ENCODE results near the gene APBA1.
"Not testable (repeated sequence)": the region's sequence is repeated elsewhere in the genome, so short reads cannot be mapped to it uniquely, and the experiment has no call there.

APBA1 gene

DNA sequence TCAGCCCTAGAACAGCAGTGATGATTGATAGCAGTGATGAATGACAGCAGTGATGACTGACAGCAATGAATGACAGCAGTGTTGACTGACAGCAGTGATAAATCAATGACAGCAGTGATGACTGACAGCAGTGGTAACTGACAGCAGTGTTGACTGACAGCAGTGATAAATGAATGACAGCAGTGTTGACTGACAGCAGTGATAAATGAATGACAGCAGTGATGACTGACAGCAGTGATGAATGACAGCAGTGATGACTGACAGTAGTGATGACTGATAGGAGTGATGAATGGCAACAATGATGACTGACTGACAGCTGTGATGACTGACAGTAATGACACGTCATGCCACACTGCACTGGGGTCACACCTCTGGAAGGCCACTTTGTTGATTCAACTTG, 240.4 kb downstream of the APBA1 start:
- no peak for DNase-seq

DNA sequence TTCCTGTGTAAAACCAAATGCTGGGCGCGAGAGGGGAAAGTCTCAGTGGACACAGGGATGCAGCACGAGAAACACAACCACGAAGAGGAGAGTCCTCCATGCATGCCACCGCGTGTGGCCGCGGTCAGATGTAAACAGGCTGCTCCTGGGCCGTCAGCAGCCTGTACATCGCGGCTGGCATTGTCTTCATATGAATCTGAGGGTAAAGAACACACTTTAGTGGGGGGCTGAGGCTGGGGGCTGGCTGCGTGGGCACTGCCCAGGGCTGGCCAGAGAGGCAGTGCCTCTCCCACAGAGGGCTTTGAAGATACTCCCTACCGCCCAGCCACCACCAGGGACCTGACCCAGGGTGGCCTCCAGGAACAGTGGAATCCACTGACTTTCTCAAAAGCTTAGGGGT, 241.0 kb downstream of the APBA1 start:
- no peak for DNase-seq

DNA sequence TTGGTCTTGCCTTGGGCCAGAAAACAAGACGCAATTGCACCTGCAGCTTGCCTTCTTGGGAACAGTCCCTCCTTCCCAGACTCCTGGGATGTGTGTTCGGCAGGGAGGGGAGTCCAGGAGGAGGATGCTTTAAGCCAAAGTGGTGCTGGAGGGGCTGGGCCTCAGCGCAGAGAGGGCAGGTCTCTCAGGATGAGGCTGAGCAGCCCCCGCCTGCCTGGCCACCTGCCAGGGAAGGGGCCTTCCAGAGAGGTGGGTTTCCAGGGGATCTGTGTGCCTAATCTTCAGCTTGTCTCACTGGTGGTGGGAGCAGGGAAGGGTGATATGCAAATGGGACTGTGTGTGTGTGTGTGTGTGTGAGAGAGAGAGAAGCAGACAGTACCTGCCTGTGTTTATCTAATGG, 242.0 kb downstream of the APBA1 start:
- no peak for DNase-seq

DNA sequence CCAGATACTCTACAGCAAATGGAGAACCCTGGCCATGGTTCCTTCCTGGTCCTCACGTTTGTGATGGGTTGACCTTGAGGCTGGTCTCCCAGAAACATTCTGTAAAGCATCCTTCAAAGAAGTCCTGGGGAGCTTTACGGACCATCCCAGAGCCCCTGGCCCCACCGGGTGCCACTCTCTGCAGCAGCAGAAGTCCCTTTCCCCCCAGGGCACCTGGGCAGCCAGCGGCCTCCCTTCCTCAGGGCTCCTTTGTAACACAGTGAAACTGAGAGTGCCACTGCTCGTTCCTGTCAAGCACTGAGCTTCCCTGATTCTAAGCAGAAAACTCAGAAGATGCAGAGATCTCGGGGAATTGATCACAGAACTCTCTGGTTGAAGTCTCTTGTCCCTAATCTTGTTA, 242.9 kb downstream of the APBA1 start:
- no peak for DNase-seq

DNA sequence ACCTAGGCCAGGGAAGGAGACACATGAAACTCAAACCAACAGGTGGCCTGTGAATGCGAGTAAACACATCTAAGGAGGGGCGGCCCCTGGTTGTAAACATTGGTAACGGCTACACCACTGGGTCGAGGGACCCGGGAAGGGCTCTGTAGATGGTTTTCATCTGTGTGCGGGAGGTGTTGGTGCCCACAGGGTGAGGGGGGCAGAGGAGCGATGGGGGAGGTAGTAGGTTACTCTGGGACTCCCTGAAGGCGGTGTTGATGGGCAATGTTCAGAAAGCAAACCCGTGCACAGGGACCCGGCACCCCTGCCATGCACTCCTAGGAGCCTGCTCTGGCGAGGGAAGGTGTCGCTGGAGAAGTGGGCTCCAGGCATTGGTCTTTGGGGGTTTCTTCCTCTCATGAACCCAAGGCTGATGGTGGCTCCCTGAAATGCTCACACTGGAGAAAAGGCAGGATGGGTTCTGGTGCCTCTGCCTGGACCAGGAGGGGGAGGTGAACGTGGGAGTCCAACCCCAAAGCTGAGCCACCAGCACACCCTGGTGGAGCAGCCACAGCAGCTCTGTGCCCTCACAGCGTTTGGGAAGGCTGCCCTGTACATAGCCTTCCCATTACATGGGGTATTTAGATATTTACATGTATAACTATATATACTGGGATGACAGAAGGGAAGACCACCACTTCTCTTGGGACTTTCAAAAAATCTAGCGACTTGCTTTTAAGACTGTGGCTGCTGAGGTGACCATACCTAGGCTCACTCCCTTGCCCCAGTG, 244.0 kb downstream of the APBA1 start:
- DNase-seq: no peak

DNA sequence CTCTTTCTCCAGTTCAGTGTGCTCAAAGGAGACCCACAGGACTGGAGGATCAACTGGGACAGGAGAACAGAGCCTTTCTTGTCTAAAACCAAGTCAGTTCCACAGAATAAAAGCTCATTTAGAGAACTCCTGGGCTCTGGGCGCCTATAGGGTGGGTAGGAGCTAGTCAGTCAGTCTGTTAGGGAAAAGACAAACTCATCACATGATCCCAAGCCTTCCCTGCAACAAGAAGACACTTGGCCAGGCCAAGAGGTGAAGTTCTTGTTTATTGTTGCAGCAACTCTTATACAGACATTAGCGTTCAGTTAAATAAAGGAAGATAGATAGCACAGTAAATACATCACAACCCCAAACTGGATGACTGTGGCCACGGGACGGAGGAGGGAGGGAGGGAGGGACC, 244.9 kb downstream of the APBA1 start:
- DNase-seq: no peak

DNA sequence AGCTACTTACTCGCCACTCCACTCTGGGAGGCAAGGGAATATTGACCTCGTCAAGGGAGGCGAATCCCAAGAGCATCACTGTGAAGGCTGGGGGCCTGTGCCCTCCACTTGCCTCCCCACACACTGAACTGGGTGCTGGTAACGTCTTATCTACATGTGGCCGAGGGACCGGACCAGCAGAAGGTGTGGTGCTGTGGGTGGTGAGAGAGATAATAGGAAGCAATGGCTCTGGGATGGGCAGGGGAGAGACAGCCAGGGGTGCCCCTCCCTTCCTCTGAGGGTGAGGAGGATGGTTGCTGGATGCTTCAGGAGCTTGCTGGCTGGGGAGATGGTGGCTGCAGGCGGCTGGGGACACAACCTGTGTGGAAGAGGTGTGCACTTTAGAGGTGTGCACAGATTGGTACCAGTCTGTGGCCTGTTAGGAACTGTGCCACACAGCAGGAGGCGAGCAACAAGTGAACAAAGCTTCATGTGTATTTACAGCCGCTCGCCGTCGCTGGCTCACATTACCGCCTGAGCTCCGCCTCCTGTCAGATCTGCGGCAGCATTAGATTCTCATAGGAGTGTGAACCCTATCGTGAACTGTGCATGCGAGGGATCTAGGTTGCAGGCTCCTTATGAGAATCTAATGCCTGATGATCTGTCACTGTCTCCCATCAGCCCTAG, 246.9 kb downstream of the APBA1 start:
- no peak for DNase-seq

DNA sequence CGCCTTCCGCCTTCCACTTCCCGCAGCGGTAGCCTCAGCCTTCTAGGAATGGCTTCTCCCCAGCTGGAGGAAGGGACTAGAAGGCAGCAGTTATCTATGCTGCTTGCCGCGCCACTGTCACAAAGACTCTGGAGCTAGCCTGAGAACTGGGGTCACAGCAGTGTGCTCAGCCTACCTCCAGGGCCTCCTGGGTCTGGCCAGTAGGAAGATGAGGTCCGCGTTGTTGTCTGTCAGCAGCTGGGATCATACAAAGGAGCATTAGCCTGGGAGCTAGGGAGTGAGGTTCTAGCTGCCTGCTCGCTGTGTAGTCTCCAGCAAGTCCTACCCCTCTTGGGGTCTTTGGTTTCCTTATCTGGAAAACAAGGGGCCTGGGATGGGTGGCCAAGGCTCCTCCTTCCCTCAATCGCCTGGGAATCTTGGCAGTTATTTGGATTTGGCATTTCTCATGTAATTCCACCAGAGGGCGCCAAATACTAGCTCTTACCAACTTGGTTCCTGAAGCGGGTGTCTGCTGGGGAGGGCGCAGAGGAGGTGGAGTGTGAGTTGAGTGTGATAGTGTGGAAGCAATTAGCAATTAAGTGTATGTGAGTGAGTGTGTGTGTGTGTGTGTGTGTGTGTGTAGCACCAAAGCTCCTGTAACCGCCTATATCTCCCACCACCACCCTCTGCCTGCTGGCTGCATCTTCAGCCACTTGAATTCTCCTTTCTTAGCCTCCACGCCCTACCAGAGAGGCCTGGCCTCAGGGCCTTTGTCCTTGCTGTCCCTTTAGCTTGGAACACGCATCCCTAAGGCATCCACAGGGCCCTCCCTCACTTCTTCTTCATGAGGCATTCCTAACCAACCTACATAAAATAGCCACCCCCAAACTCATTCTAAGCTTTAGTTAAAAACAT, 250.0 kb downstream of the APBA1 start:
- DNase-seq: peak; percentile 51

DNA sequence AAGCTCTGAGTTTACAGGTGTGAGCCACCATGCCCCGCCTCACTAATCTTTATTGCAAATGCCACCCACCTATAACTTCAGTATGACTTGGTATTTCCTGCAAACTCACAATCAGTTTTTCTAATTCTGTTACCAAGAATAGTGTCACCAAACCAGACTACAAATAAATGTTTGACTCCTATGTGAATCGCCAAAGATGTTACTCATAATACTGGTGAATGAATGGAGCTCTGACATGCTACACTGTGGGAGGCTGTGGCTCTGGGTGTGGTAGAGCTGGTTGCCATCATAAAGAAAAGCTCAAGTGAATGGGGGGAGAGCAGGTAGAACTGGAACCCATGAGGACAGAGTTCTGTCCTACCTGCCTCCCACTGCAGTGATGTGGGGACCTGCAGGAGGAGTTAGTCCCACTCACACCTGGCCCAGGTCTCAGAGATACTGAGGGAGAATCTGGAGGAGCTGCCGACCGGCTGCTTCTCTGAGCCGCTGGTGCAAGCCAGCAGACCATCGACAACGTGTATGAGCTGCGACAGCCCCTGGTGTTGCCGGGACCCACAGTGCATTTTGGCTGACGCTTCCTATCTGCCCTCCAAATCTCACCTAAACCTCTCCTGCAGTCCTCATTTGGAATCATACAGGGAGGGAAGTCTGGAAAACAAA, 251.4 kb downstream of the APBA1 start:
- no peak for DNase-seq

DNA sequence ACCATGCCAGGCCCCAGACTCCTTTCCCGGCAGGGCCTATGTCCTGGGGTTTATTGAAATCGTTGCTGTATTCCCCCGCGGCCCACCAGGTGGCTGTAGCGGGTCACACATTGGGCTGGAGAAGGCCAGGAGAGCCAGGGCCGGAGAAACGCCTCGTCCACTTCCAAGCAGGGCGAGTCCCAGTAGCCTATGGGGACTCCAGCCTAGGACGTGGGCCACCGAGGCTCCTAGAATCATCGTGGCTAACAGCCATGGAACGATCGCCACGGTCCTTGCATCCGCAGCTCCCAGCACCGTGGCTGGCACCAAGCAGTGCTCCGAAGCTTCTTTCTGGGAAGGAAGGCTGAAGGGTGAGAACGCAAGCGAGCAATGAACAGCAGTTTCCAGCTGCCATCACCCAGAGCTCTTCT, 259.4 kb downstream of the APBA1 start:
- peak; percentile 4 for DNase-seq

DNA sequence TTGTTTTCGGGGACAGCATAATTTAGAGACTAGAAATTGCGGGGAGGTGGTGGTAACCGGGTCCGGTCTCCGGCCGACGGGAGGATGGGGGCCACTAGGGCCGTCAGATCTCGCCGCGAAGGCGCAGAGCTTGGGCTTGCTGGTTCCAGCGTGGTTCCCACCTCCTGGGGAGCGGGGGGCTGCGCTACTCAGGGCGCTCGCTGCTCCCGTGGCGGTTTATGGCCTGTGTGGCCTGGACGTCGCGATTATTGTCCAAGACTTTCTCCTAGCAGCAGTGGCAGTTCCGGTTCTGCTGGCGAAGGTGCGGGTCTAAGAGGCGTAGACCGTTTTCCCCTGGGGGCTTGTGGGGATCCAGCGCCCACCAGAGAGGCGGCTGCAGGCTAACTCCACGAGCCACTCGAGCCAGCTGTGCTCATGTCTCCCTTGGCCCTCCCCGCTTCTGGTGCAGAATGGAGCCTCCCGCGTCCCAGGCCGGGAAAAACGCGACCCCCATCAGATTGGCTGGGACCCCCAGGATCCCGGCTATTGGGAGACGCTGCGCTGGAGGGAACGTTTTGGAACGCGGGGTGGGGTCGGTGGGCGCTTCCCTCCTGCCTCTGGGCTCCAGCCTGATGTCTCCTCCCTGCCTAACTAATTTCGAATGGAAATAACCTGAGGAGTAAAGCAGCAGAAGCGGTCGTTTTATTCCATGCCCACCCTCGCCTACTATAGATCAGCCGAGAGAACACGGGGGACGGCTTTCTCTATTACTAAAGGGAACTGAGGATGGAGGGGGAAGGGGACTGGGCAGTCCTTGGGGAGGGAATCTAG, 260.0 kb downstream of the APBA1 start:
- DNase-seq: no peak

DNA sequence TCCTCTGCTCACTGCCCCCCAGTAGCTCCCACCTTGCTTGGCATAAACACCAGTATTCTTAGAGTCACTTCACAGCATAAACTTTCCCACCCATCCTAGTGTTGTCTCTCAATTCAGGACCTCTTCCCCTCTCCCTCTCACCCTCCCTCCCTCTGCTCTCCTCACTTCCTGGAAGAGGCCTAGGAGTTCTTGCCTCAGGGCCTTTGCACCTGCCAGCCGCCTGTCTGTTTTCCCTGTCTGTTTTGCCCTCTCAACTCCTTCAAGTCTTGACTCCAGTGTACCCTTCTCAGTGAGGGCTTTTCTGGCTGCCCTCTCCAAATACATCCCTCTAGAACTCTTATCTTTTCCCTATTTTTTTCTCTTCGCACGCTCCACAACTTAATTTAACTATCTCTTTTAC, 260.9 kb downstream of the APBA1 start:
- DNase-seq: no peak

DNA sequence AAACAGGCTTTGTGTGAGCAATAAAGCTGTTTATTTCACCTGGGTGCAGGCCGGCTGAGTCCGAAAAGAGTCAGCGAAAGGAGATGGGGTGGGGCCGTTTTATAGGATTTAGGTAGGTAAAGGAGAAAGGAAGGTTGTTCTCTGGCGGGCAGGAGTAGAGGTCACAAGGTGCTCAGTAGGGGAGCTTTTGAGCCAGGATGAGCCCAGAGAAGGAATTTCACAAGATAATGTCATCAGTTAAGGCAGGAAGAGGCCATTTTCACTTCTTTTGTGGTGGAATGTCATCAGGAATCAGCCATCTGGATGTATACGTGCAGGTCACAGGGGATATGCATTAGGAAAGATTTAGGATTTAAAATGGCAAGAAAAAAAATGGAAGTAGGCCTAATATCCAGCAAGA, 262.2 kb downstream of the APBA1 start:
- DNase-seq: not testable (repeated sequence)

DNA sequence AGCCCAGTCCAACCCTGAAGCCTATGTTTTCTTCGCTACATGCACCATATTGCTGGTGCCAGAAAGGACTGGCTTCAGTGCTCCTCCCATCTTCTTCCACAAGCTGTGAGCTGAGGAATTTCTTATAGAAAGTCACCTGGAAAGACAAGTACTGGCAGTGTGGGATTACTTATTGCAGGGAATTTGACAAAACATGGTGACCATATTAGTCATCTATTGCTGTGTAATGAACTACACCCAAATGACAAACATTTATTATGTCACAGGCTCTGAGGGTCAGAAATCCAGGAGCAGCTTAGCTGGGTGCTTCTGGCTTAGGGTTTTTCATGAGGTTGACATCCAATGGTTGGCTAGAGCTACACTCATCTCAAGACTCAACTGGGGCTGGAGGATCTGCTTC, 271.7 kb downstream of the APBA1 start:
- no peak for DNase-seq

DNA sequence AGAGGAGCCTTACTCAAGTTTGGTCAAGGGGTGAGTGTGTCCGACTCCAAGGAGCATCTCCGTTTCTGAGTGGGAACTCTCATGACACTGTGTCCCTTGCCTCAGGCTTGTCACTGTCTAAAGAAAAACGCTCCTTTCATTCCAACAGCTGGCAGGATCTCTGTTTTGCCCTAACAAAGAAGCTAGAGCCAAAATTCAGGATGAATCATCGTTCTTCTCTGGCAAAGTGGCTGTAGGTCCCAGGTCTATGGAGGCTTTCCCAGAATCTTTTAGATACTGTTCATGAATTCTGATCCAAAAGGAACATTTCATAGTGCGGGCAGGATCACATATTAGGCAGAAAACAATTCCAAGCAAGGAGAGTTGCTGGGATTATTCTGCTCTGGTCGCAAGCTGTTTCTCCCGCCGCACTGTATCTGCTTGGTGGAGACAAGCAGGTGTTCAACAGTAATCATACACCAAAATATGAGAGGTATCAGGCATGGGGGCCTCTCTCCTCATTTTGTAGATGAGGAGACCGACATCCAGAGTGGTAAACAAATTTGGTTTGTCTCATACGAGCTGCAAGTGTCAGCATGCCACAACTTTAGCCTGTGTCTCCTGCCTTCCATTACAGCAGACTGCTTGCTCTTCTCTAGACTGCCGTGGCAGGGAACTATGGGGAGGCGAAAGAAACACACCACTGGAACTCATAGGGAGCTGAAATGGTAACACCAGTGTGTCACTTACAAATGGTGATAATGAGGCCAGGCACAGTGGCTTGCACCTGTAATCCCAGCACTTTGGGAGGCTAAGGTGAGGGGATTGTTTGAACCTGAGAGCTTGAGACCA, 274.6 kb downstream of the APBA1 start:
- DNase-seq: no peak

DNA sequence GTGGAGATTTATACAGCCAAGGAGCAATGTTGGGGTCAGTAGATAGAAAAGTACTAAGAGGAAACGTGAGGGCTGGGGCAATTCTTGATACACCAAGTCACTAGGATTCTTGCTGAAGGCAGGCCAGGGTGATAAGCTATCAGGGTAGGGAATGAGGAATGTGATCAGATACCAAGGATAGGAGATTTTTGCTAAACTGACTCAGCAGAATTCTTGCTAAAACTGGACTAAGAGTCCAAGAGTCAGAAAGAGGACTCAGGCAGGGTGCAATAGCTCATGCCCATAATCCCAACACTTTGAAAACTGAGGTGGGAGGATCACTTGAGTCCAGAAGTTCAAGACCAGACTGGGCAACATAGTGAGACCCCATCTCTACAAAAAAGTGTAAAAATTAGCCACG, 275.4 kb downstream of the APBA1 start:
- DNase-seq: no peak

DNA sequence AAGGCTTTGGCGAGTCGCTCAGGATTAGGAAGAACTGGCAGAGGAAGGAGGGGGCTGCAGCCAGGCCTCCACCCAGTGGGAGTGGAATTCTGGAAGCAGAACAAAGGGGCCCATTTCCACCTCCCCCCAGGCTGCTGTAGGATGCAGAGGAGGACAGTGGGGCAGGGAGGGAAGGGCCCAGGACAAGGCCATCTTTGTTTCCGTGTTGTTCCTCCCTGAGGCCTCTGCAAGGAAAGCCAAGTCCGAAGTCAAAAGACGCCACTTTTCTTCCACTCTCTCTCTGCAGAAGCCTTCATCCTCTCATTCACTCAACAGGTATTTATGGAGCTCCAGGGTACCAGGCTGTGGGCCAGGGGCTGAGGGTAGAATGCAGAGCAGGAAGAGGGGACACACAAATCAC, 276.5 kb downstream of the APBA1 start:
- no peak for DNase-seq

DNA sequence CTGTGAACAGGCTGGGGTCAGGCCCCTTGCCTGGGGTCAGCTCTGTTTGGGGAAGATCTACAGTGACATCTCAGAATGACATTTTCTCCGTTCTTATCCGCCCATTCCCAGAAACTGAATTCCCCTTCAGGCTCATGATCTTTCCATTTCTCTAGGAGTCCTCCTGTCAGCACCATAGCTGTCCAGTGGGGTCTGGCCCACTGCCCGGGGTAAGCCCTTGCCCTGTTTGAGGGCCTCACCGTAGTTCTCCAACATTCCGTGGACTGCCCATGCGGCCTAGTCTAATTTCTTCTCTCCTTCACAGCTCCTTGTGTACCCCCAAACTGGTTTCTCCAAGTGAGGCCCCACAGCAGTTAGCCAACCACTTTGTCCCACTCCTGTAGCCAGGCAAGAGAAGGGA, 278.7 kb downstream of the APBA1 start:
- DNase-seq: no peak

DNA sequence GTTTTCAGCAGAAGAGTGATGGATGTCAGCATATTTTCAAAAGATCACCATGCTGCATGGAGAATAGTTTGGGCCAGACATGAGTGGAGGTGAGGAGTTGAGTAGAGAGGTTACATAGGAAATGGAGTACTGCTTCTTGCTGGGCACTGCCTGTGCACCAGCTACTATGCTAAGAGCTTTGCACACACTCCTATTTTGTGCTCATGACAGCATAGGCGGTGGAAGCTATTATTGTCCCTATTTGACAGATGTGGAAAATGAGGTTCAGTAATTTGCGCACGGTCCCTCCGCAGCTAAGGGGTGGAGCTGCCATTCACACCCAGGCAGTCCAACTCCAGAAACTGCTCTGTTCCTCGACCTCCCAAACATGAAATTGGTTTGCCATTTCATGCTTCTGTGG, 279.3 kb downstream of the APBA1 start:
- DNase-seq: no peak

DNA sequence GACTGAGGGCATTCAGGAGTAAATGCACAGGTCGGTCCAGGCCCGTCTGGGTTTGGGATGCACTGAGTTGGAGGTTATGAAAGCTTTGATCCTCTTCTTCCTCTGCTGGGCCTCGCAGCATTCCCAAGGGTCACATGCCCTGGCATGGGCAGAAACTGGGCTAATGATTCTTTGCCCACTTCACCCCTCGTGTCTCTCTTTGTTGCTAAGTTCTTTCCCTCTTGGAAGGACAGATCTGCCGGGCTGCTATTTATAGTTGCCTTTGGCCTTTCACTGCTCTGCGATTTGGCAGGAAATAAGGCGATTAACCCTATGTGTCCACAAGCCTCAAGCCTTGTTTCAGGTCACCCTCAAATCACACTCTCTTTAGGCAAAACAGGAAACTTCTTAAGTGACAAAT, 280.2 kb downstream of the APBA1 start:
- DNase-seq: no peak

DNA sequence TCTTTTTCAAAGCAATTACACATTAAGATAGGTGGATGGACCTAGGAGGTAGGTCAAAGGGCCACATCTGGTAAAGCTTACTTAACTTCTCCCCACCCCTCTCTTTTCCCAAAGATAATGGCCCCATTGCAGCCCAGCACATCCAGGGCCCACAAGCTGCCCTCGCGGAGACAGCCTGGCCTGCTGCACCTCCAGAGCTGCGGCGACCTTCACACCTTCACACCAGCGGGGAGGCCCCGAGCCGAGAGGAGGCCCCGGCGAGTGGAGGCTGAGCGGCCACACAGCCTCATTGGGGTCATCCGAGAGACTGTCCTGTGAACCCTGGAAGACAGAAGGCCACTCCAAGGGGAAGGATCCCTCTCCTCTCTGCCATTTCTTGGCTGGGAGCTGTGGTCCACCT, 280.7 kb downstream of the APBA1 start:
- no peak for DNase-seq

Data from inflammatory macrophage treated with lipopolysaccharide for 4 hours (primary cell).